Panc1 (cell line): ENCODE results near the gene ASB2. TPM values are rescaled to one million over a fixed set of nuclear protein-coding genes. Genes with fewer than 3 reads are reported as not detected.

Experiments used
- ATAC-seq: fragments of 200-7000 bp; cut with Tn5 transposase; 2 replicates; pipeline ENCODE4 v1.9.1; 2020; ENCODE audit warnings: mild to moderate bottlenecking, moderate library complexity
- BruUV-seq: library from RNA; stranded (reverse); fragments of 400-500 nt; replicated peaks from 2 replicates; lab custom pipeline; 2021; lab: Mats Ljungman, UMichigan
- CTCF ChIA-PET: fragments of 300-600 bp; sonication (Branson Sonifier 250); formaldehyde crosslinking; loops from one replicate; lab custom pipeline; 2022; ENCODE audit warnings: antibody characterized with exemption; lab: Charles Lee
- POLR2A ChIA-PET: fragments of 300-600 bp; sonication (Branson Sonifier 250); formaldehyde crosslinking; loops from one replicate; lab custom pipeline; 2022; ENCODE audit warnings: antibody characterized with exemption; lab: Charles Lee
- DNase-seq: peaks from one replicate; pipeline ENCODE4 v3.0.0-alpha.2; 2010; ENCODE audit warnings: low read depth, low spot score
- H3K27ac ChIP-seq: 2 replicates; pipeline ENCODE4 v1.5.1; 2011; ENCODE audit warnings: mild to moderate bottlenecking, low read length, inconsistent platforms
- H3K27me3 ChIP-seq: fragments of 200-500 bp; sonication (Bioruptor generic); 2 replicates; pipeline ENCODE4 v1.6.0; 2014; ENCODE audit warnings: low read length, inconsistent platforms; ENCODE audit not compliant: control insufficient read depth, insufficient read depth
- H3K36me3 ChIP-seq: fragments of 200-500 bp; sonication (Bioruptor generic); 2 replicates; pipeline ENCODE4 v1.5.1; 2014; ENCODE audit warnings: inconsistent platforms, mild to moderate bottlenecking, low read length, moderate library complexity; ENCODE audit not compliant: control insufficient read depth, insufficient read depth
- H3K4me1 ChIP-seq: 2 replicates; pipeline ENCODE4 v1.5.1; 2011; ENCODE audit warnings: inconsistent platforms, mild to moderate bottlenecking, low read length, moderate library complexity; ENCODE audit not compliant: control insufficient read depth, insufficient read depth
- H3K4me3 ChIP-seq, 2 experiments: 2 replicates each; pipeline ENCODE4 v1.5.1; 2011 to 2012; ENCODE audit warnings: low read depth in 2 of 2, low read length in 2 of 2, mild to moderate bottlenecking in 2 of 2, inconsistent platforms in 1 of 2, moderate library complexity in 1 of 2
- H3K9me3 ChIP-seq: fragments of 200-500 bp; sonication (Bioruptor generic); 2 replicates; pipeline ENCODE4 v1.5.1; 2014; ENCODE audit warnings: low read depth, mild to moderate bottlenecking, inconsistent platforms, low read length, moderate library complexity; ENCODE audit not compliant: control insufficient read depth, insufficient read depth
- POLR2AphosphoS5 ChIP-seq: IDR thresholded peaks from 2 replicates; pipeline ENCODE4 v1.6.1; 2012; ENCODE audit warnings: mild to moderate bottlenecking, low read depth, low read length, moderate library complexity
- SIN3A ChIP-seq: IDR thresholded peaks from 2 replicates; pipeline ENCODE4 v1.6.1; 2012; ENCODE audit warnings: low read depth, mild to moderate bottlenecking, low read length, moderate library complexity, borderline replicate concordance; ENCODE audit not compliant: insufficient read depth
- TCF7L2 ChIP-seq: IDR thresholded peaks from 2 replicates; pipeline ENCODE4 v1.6.1; 2011; ENCODE audit warnings: mild to moderate bottlenecking, low read depth, low read length, inconsistent platforms
- in situ Hi-C: cut with HindIII; loops from 2 replicates; pipeline ENCODE4 v1.10.0; 2016; ENCODE audit warnings: low sequenced_read_pairs, low pct_unique_long_range_greater_than_20kb
- intact Hi-C: fragments of 100-400 bp; cut with micrococcal nuclease; formaldehyde crosslinking; loops from one replicate; pipeline ENCODE4 v1.10.0; 2022; ENCODE audit not compliant: unreplicated experiment
- total RNA-seq: library from RNA; stranded (reverse); gene quantifications from one replicate; pipeline ENCODE4 v1.2.1, GENCODE V29; 2021; ENCODE audit not compliant: unreplicated experiment
- TF ChIP-seq, protein P1 (sequence below), 2 experiments: IDR thresholded peaks; 2 replicates each; pipeline ENCODE4 v1.6.1; 2011 to 2012; ENCODE audit warnings: low read depth in 2 of 2, control low read depth in 1 of 2, low read length in 1 of 2, mild to moderate bottlenecking in 1 of 2, moderate library complexity in 1 of 2; ENCODE audit not compliant: insufficient read depth in 1 of 2
- TF ChIP-seq, protein P2 (sequence below): fragments of 450-650 bp; IDR thresholded peaks from 2 replicates; pipeline ENCODE4 v1.5.1; 2017; ENCODE audit warnings: mild to moderate bottlenecking

ASB2 gene
- total RNA-seq, 1 experiment from 2014 or later: 0.28 TPM

DNA sequence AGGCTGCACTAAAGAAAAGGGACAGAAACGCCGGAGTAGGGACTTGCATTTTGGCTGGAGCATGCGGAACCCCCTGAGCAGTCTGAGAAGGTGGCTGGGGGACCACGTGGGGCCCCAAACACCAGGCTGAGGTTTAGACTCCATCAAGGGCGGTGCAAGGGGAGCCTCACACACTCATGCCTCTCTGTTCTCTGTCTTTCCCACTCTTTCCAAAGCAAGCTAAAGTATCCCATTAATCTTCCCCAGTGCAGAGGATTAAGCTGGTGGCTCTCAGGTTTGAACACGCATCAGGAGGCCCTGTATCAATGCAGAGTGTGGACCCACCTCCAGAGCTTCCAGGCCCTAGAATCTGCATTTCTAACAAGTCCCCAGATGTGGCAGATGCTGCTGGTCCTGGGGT is 34.3 kb upstream of the ASB2 start:
- ATAC-seq (no peak), DNase-seq (no peak)
- ChIA-PET POLR2A (no interaction called here), CTCF (no interaction called here)
- Histone ChIP-seq H3K4me3 (no peak overlapping the region), H3K4me1 (no peaks in the 10 kb centered on the region), H3K36me3 (no peaks in the 10 kb centered on the region), H3K9me3 (no peaks in the 10 kb centered on the region), H3K27me3 (no peaks in the 10 kb centered on the region), H3K27ac (no peak overlapping the region)
- intact Hi-C loops: no loop called here
- in situ Hi-C loops: no loop called here
- no TSS peak for BruUV-seq
- TF ChIP-seq SIN3A: no peak

DNA sequence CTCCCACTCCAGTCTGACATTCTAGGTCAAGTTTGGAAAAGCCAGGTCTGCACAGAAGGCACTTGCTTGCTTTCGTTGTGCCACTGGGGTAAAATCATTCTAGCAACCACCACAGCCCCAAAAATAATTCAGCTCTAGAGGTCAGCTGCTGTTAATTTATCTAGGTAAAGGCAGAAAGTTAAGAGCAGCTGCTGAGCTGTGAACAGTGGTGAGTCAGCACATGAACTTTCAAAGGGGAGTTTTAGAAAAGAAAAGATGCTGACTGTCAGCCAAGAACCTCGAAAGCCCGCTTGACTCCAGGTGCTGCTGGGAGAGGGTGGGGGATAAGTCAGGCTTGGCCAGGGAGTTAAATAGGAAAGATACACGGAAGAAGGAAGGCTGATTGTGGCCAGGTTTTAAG is 33.4 kb upstream of the ASB2 start:
- no peak for DNase-seq
- no peak for ATAC-seq
- Histone ChIP-seq H3K9me3 (no peaks in the 10 kb centered on the region), H3K4me3 (no peak overlapping the region), H3K4me1 (no peaks in the 10 kb centered on the region), H3K27ac (no peak overlapping the region), H3K27me3 (no peaks in the 10 kb centered on the region), H3K36me3 (no peaks in the 10 kb centered on the region)
- BruUV-seq: no TSS peak
- TF ChIP-seq SIN3A: no peak
- TF ChIP-seq, protein P1, sequence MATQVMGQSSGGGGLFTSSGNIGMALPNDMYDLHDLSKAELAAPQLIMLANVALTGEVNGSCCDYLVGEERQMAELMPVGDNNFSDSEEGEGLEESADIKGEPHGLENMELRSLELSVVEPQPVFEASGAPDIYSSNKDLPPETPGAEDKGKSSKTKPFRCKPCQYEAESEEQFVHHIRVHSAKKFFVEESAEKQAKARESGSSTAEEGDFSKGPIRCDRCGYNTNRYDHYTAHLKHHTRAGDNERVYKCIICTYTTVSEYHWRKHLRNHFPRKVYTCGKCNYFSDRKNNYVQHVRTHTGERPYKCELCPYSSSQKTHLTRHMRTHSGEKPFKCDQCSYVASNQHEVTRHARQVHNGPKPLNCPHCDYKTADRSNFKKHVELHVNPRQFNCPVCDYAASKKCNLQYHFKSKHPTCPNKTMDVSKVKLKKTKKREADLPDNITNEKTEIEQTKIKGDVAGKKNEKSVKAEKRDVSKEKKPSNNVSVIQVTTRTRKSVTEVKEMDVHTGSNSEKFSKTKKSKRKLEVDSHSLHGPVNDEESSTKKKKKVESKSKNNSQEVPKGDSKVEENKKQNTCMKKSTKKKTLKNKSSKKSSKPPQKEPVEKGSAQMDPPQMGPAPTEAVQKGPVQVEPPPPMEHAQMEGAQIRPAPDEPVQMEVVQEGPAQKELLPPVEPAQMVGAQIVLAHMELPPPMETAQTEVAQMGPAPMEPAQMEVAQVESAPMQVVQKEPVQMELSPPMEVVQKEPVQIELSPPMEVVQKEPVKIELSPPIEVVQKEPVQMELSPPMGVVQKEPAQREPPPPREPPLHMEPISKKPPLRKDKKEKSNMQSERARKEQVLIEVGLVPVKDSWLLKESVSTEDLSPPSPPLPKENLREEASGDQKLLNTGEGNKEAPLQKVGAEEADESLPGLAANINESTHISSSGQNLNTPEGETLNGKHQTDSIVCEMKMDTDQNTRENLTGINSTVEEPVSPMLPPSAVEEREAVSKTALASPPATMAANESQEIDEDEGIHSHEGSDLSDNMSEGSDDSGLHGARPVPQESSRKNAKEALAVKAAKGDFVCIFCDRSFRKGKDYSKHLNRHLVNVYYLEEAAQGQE (IDR thresholded peaks at IDR 0.05; ENCODE audit: insufficient read depth in 1 of 2, low read depth in 2 of 2, low read length in 1 of 2): no peak
- no peak for TF ChIP-seq TCF7L2
- TF ChIP-seq, protein P2, sequence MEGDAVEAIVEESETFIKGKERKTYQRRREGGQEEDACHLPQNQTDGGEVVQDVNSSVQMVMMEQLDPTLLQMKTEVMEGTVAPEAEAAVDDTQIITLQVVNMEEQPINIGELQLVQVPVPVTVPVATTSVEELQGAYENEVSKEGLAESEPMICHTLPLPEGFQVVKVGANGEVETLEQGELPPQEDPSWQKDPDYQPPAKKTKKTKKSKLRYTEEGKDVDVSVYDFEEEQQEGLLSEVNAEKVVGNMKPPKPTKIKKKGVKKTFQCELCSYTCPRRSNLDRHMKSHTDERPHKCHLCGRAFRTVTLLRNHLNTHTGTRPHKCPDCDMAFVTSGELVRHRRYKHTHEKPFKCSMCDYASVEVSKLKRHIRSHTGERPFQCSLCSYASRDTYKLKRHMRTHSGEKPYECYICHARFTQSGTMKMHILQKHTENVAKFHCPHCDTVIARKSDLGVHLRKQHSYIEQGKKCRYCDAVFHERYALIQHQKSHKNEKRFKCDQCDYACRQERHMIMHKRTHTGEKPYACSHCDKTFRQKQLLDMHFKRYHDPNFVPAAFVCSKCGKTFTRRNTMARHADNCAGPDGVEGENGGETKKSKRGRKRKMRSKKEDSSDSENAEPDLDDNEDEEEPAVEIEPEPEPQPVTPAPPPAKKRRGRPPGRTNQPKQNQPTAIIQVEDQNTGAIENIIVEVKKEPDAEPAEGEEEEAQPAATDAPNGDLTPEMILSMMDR: no peak
- no peak for TF ChIP-seq POLR2AphosphoS5
- POLR2A ChIA-PET: no interaction called here
- intact Hi-C loops (no loop called here), in situ Hi-C loops (no loop called here)
- CTCF ChIA-PET: interaction anchor here (0.6 kb wide), 1 partner anchor 13 kb away, joined by 16 read pairs; no protein-coding TSS in a partner anchor

DNA sequence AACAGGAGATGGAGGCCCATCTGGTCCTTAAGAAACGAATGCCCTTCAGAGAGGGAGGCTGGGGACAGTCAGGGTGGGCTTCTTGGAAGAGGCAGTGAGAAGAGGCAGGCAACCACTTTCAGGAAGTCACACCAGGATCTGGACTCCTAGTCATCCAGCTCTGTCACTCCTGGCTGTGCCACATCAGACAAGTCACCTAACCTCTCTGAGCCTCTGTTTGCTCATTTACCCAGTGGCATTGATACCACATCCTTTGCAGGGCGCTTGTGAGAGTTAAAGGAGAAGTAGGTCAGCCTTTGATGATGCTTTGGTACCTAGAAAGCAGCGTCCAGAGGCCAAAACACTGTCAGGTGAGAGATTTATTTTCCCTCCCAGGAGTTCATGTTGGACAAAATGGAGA is 31.9 kb upstream of the ASB2 start:
- Histone ChIP-seq H3K27ac (no peak overlapping the region), H3K36me3 (no peaks in the 10 kb centered on the region), H3K9me3 (no peaks in the 10 kb centered on the region), H3K4me3 (no peak overlapping the region), H3K27me3 (no peaks in the 10 kb centered on the region), H3K4me1 (no peaks in the 10 kb centered on the region)
- ChIA-PET CTCF (no interaction called here), POLR2A (no interaction called here)
- DNase-seq (no peak), ATAC-seq (no peak)
- TF ChIP-seq TCF7L2 (no peak), POLR2AphosphoS5 (no peak), SIN3A (no peak)
- TF ChIP-seq, protein P2: no peak
- TF ChIP-seq, protein P1 (IDR thresholded peaks at IDR 0.05; ENCODE audit: insufficient read depth in 1 of 2, low read depth in 2 of 2, low read length in 1 of 2): no peak
- in situ Hi-C loops (no loop called here), intact Hi-C loops (no loop called here)
- no TSS peak for BruUV-seq
